ENCODE results near the gene KLHL17. TPM values are rescaled to one million over a fixed set of nuclear protein-coding genes. Genes with fewer than 3 reads are reported as not detected.

KLHL17 gene
- total RNA-seq, 1 donor from 2014 or later = 15.1 TPM

- ChIA-PET POLR2A (no interaction called here), CTCF (interaction anchor here (1.6 kb wide), 1 partner anchor 15 kb away, joined by 3 read pairs; no protein-coding TSS in a partner anchor)
- DNase-seq (no peak), ATAC-seq (ENCODE audit: low read depth) (no peak)
- no peaks in the 10 kb centered on the region for H3K36me3 Mint-ChIP-seq (ENCODE audit: low read depth)
- peaks cover 17% of the 10 kb centered on the region for H3K4me1 Mint-ChIP-seq
- no peak overlapping the region for H3K27ac Mint-ChIP-seq
- no peak overlapping the region for H3K4me3 Mint-ChIP-seq
- TF ChIP-seq, protein P1, sequence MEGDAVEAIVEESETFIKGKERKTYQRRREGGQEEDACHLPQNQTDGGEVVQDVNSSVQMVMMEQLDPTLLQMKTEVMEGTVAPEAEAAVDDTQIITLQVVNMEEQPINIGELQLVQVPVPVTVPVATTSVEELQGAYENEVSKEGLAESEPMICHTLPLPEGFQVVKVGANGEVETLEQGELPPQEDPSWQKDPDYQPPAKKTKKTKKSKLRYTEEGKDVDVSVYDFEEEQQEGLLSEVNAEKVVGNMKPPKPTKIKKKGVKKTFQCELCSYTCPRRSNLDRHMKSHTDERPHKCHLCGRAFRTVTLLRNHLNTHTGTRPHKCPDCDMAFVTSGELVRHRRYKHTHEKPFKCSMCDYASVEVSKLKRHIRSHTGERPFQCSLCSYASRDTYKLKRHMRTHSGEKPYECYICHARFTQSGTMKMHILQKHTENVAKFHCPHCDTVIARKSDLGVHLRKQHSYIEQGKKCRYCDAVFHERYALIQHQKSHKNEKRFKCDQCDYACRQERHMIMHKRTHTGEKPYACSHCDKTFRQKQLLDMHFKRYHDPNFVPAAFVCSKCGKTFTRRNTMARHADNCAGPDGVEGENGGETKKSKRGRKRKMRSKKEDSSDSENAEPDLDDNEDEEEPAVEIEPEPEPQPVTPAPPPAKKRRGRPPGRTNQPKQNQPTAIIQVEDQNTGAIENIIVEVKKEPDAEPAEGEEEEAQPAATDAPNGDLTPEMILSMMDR (IDR thresholded peaks at IDR 0.05) = no peak
- intact Hi-C loops (cut with micrococcal nuclease) = no loop called here
- H3K27me3 Mint-ChIP-seq = peaks cover 49% of the 10 kb centered on the region
- no peaks in the 10 kb centered on the region for H3K9me3 Mint-ChIP-seq
These were observed 41.0 kb upstream of the KLHL17 start for GRCh38 chr1:919271-919872.

DNA sequence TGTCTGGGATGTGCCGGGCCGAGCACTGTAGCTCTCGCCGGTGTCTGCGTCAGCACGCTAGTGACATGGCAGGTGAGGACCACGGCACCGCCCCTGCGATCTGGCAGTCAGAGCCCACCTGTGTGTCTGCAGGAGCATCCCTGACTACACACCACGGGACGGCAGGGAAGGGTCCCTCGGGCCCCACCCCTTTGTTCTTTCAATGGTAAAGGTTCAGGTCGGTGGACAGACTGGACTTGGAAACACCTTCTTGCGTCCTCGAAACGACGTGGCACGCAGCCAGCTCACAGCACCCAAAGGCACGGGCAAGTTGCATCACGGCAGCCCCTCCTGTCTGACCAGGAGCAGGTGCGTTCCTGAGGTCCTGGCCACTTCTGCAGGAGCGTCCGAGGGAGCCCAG is 40.4 kb upstream of the KLHL17 start:
- DNase-seq (no peak), ATAC-seq (ENCODE audit: low read depth) (no peak)
- Mint-ChIP-seq H3K27ac (no peak overlapping the region), H3K27me3 (peaks cover 47% of the 10 kb centered on the region), H3K36me3 (ENCODE audit: low read depth) (no peaks in the 10 kb centered on the region), H3K9me3 (no peaks in the 10 kb centered on the region), H3K4me1 (peaks cover 17% of the 10 kb centered on the region), H3K4me3 (no peak overlapping the region)
- CTCF ChIA-PET = interaction anchor here (1.6 kb wide), 1 partner anchor 16 kb away, joined by 3 read pairs; no protein-coding TSS in a partner anchor
- POLR2A ChIA-PET = no interaction called here
- intact Hi-C loops (cut with micrococcal nuclease) = loop anchor here (2.0 to 5.0 kb wide), 2 partner anchors 15 to 47 kb away; partner anchors contain the start of gene PLEKHN1
- TF ChIP-seq, protein P1 (IDR thresholded peaks at IDR 0.05) = no peak

GRCh38 chr1:920521-920920 is 39.9 kb upstream of the KLHL17 start:
- ATAC-seq (ENCODE audit: low read depth) (no peak), DNase-seq (no peak)
- TF ChIP-seq, protein P1 (IDR thresholded peaks at IDR 0.05) = no peak
- intact Hi-C loops (cut with micrococcal nuclease) = loop anchor here (2.0 to 5.0 kb wide), 2 partner anchors 16 to 47 kb away; partner anchors contain the start of gene PLEKHN1
- Mint-ChIP-seq H3K9me3 (no peaks in the 10 kb centered on the region), H3K4me1 (peaks cover 17% of the 10 kb centered on the region), H3K4me3 (no peak overlapping the region), H3K36me3 (ENCODE audit: low read depth) (no peaks in the 10 kb centered on the region), H3K27ac (no peak overlapping the region), H3K27me3 (peaks cover 43% of the 10 kb centered on the region)
- ChIA-PET POLR2A (interaction anchor here (0.6 kb wide), 1 partner anchor 774 kb away, joined by 4 read pairs; no protein-coding TSS in a partner anchor), CTCF (interaction anchor here (1.6 kb wide), 1 partner anchor 16 kb away, joined by 3 read pairs; no protein-coding TSS in a partner anchor)

DNA sequence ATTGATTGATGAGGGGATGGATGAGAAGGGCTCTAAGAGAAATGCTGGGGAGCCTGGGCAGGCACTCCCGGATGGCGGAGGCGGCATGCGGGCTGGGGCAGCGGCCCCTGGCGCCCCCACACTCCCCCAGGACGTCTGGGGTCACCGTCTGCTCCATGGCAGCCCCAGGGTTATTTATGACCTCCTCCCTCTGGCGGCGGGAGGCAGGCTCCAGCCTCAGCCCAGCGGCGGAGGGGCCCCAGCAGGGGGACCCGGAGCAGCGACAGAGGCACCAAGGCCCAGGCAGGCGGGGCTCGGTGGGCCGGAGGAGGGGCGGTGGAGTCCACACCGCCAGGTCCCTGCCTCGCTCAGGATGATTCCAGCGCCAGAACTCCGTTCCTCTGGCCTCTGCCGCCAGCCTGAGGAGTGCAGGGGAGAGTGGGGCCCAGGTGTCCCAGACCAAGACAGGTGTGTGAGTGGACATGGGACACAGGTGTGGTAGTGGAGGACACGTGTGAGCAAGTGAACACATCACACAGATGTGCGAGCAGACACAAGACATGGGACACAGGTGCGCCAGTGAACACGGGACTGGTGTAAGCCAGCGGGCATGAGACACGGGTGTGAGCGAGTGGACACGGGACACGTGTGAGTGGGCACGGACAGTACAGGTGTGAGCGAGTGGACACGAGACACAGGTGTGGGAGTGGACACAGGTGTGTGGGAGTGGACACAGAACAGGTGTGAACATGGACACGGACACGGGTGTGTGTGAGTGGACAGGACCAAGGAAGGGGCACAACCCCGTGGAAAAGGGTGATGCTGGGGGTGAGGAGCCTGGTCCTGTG is 39.2 kb upstream of the KLHL17 start:
- peak overlapping the region; percentile 6 for H3K27ac Mint-ChIP-seq
- H3K9me3 Mint-ChIP-seq = no peaks in the 10 kb centered on the region
- DNase-seq (no peak), ATAC-seq (ENCODE audit: low read depth) (peak; percentile 55)
- no peaks in the 10 kb centered on the region for H3K36me3 Mint-ChIP-seq (ENCODE audit: low read depth)
- H3K4me3 Mint-ChIP-seq = peak overlapping the region; percentile 19
- H3K27me3 Mint-ChIP-seq = peaks cover 42% of the 10 kb centered on the region
- TF ChIP-seq, protein P1 (IDR thresholded peaks at IDR 0.05) = no peak
- peaks cover 21% of the 10 kb centered on the region for H3K4me1 Mint-ChIP-seq
- intact Hi-C loops (cut with micrococcal nuclease) = loop anchor here (2.0 to 5.0 kb wide), 2 partner anchors 16 to 46 kb away; partner anchors contain the start of gene PLEKHN1
- CTCF ChIA-PET = interaction anchor here (1.6 kb wide), 1 partner anchor 17 kb away, joined by 3 read pairs; no protein-coding TSS in a partner anchor
- POLR2A ChIA-PET = interaction anchor here (0.6 kb wide), 1 partner anchor 773 kb away, joined by 4 read pairs; no protein-coding TSS in a partner anchor
